HUES48 (cell line): ENCODE measurements around the gene TECPR2.
"Not testable (repeated sequence)": the region's sequence is repeated elsewhere in the genome, so short reads cannot be mapped to it uniquely, and the experiment has no call there.

Experiments used
- H3K27ac ChIP-seq: one replicate; pipeline ENCODE4 v1.7.0; 2013; ENCODE audit warnings: low read depth, low read length, inconsistent platforms
- H3K27me3 ChIP-seq: 2 replicates; pipeline ENCODE4 v1.6.1; 2013; ENCODE audit warnings: mild to moderate bottlenecking, low read length; ENCODE audit not compliant: control insufficient read depth, insufficient read depth
- H3K36me3 ChIP-seq: 2 replicates; pipeline ENCODE4 v1.6.1; 2013; ENCODE audit warnings: low read length; ENCODE audit not compliant: control insufficient read depth, insufficient read depth
- H3K4me1 ChIP-seq: 2 replicates; pipeline ENCODE4 v1.6.1; 2013; ENCODE audit warnings: mild to moderate bottlenecking, low read length; ENCODE audit not compliant: control insufficient read depth, insufficient read depth
- H3K4me3 ChIP-seq: 2 replicates; pipeline ENCODE4 v1.5.1; 2013; ENCODE audit warnings: mild to moderate bottlenecking, low read depth, low read length
- H3K9ac ChIP-seq: 2 replicates; pipeline ENCODE4 v1.6.1; 2013; ENCODE audit warnings: mild to moderate bottlenecking, low read depth, low read length, moderate library complexity
- H3K9me3 ChIP-seq: 2 replicates; pipeline ENCODE4 v1.6.1; 2013; ENCODE audit warnings: low read length; ENCODE audit not compliant: control insufficient read depth, insufficient read depth

Gene TECPR2

DNA sequence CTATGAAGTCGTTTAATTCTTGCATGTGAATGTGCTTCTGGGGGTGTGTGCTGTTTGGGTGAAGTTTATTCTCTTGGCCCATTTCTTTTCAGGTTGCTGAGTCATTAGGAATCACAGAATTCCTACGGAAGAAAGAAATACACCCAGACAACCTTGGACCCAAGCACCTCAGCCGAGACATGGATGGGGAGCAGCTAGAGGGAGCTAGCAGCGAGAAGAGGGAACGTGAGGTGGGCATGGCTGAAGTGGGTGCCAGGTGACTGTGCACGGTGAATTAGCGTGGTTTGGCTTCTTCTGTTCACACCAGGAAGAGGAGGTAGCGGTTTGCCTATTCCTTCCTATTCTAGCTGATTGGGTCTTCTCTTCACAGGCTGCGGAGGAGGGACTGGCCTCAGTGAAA is 24.0 kb upstream of the TECPR2 start:
- no peaks in the 10 kb centered on the region for H3K27me3 ChIP-seq
- H3K4me1 ChIP-seq: no peaks in the 10 kb centered on the region
- H3K9me3 ChIP-seq: no peaks in the 10 kb centered on the region
- no peak overlapping the region for H3K27ac ChIP-seq
- no peak overlapping the region for H3K9ac ChIP-seq
- H3K36me3 ChIP-seq: peaks cover 55% of the 10 kb centered on the region
- H3K4me3 ChIP-seq: no peak overlapping the region

DNA sequence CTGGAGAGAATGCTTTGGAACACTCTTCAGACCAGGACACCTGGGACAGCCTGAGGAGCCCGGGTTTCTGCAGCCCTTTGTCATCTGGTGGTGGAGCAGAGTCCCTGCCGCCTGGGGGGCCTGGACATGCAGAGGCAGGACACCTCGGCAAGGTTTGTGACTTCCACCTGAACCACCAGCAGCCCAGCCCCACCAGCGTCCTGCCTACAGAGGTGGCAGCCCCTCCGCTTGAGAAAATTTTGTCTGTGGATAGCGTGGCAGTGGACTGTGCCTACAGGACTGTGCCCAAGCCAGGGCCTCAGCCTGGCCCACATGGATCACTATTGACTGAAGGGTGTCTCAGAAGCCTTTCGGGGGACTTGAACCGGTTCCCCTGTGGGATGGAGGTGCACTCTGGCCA is 21.2 kb upstream of the TECPR2 start:
- H3K4me1 ChIP-seq: no peaks in the 10 kb centered on the region
- no peaks in the 10 kb centered on the region for H3K27me3 ChIP-seq
- no peaks in the 10 kb centered on the region for H3K9me3 ChIP-seq
- no peak overlapping the region for H3K9ac ChIP-seq
- no peak overlapping the region for H3K4me3 ChIP-seq
- H3K36me3 ChIP-seq: peaks cover 54% of the 10 kb centered on the region
- H3K27ac ChIP-seq: no peak overlapping the region

DNA sequence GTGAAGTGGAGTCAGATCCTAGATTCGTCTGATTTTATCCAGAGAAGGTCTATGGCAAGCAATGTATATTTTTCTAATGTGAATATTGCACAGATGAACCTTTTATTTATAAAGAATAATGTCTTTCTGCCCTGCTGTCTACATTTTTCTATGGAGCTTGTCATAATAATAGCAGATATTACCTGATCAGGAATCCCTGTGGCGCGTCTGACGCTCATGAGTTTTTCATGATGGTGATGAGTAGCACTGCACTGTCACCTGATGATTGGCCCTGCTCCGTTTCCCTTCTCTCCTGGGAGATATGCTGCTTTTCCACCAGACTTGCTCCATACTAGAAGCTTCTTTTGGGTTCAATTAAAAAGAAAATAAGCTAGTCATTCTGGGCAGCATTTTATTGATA is 20.5 kb upstream of the TECPR2 start:
- Histone ChIP-seq H3K36me3 (peaks cover 54% of the 10 kb centered on the region), H3K27ac (no peak overlapping the region), H3K4me3 (no peak overlapping the region), H3K9ac (no peak overlapping the region), H3K4me1 (no peaks in the 10 kb centered on the region), H3K27me3 (no peaks in the 10 kb centered on the region), H3K9me3 (no peaks in the 10 kb centered on the region)

DNA sequence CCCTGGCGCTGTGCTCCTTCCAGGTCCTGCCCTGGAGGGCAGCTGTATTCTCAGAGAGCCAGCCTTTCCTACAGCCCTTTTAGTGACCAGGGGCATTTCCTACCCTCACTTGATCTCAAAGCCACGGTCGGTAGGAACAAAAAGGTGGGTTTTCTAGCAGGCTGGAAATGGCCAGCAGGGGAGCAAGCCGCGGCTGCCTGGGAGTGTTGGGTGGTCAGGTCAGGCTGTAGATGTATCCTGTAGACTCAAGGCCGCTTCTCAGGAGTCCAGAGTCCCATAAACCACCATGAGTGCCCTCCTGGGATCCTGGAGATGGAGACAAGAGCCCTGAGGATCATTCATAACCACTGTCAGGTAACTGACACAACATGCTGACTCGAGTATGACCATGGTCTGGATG is 18.7 kb upstream of the TECPR2 start:
- no peak overlapping the region for H3K4me3 ChIP-seq
- peaks cover 56% of the 10 kb centered on the region for H3K36me3 ChIP-seq
- H3K27me3 ChIP-seq: no peaks in the 10 kb centered on the region
- H3K9ac ChIP-seq: no peak overlapping the region
- H3K27ac ChIP-seq: no peak overlapping the region
- no peaks in the 10 kb centered on the region for H3K4me1 ChIP-seq
- H3K9me3 ChIP-seq: no peaks in the 10 kb centered on the region

DNA sequence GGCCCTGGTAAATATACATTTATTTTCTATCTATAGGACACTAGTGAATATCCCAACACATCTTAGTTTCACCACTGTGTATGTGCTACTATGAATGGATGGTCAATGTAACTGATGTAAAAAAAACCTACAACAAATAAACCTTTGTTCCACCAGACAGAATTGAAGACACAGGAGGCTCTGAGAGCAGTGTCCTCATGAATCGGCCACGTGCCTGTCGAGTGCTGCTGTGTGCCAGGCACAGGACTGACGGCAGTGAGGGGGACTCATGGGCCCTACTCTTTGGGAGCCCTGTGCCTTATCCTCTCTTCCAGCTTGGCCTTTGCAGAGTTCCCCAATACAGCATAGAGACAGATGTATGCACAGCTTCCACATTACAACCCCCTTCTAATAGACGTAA is 18.3 kb upstream of the TECPR2 start:
- H3K9ac ChIP-seq: no peak overlapping the region
- no peaks in the 10 kb centered on the region for H3K27me3 ChIP-seq
- peaks cover 56% of the 10 kb centered on the region for H3K36me3 ChIP-seq
- no peak overlapping the region for H3K4me3 ChIP-seq
- H3K9me3 ChIP-seq: no peaks in the 10 kb centered on the region
- no peak overlapping the region for H3K27ac ChIP-seq
- H3K4me1 ChIP-seq: no peaks in the 10 kb centered on the region

DNA sequence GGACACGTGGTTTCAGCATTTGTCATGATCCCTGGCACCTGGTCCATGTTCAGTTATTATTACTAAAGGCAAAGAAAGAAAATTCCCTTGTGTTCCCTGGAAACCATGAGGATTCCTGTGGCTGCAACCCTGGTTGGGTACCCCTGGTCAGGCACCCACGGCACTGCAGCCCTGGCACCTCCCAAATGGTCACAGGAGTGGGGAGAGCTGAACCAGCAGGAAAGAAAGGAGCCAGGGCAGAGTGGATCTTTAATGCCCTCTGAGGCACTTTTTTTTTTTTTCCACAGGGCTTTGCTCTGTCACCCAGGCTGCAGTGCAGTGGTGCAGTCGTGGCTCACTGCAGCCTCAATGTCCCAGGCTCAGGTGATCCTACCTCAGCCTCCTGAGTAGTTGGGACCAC is 17.5 kb upstream of the TECPR2 start:
- Histone ChIP-seq H3K36me3 (peaks cover 62% of the 10 kb centered on the region), H3K9ac (no peak overlapping the region), H3K4me3 (no peak overlapping the region), H3K27me3 (no peaks in the 10 kb centered on the region), H3K27ac (no peak overlapping the region), H3K4me1 (no peaks in the 10 kb centered on the region), H3K9me3 (no peaks in the 10 kb centered on the region)

DNA sequence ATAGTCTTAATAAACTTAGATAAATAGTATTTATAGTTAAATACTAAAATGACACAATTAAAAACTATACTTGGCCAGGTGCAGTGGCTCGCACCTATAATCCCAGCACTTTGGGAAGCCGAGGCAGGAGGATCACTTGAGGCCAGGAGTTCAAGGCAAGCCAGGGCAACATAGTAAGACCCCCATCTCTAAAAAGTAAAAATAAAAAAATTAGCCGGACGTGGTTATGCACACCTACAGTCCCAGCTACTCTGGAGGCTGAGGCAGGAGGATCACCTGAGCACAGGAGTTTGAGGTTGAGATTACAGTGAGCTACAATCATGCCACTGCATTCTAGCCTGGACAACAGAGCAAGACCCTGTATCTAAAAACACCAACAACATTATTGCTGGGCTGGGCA is 16.1 kb upstream of the TECPR2 start:
- Histone ChIP-seq H3K9me3 (no peaks in the 10 kb centered on the region), H3K36me3 (peaks cover 56% of the 10 kb centered on the region), H3K27ac (no peak overlapping the region), H3K9ac (no peak overlapping the region), H3K27me3 (no peaks in the 10 kb centered on the region), H3K4me1 (no peaks in the 10 kb centered on the region), H3K4me3 (no peak overlapping the region)

DNA sequence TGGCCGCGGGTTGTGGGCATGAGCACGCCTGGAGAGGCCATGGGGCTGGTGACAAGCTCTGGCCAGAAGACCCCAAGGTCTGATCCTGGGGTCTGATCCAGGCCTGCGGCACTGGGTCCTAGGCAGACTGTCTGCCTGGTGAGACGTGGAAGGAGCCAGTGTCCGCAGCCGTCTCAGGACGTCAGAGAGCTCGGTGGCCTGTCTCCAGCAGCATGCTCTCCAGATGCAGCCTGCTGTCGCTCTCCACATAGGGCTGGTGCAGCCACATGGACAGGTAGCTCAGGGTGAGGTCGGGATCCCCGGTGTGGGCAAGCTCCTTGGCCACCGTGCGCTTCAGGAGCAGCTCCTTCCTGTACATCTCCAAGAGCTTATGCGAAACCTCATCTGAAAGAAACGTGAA is 14.4 kb upstream of the TECPR2 start:
- Histone ChIP-seq H3K4me1 (no peaks in the 10 kb centered on the region), H3K36me3 (peaks cover 54% of the 10 kb centered on the region), H3K9me3 (no peaks in the 10 kb centered on the region)

DNA sequence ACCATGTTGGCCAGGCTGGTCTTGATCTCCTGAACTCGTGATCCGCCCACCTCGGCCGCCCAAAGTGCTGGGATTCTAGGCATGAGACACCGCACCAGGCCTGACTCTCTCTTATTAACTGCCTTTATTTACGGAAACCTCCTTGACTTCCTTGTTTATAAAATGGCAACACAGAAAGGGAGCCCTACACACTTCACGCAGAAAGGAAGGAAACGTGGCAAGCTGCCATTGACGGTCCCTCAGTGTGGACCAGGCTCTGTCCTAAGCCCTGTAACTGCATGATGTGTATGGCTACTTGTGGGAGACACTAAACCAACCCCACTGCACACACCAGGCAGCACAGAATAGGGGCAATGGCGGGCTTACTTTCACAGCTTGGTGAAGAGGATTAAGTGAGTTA is 11.7 kb upstream of the TECPR2 start:
- no peaks in the 10 kb centered on the region for H3K9me3 ChIP-seq
- no peak overlapping the region for H3K27ac ChIP-seq
- no peaks in the 10 kb centered on the region for H3K4me1 ChIP-seq
- H3K9ac ChIP-seq: no peak overlapping the region
- no peak overlapping the region for H3K4me3 ChIP-seq
- peaks cover 61% of the 10 kb centered on the region for H3K36me3 ChIP-seq
- no peaks in the 10 kb centered on the region for H3K27me3 ChIP-seq

More for the DNA sequence above, 14.4 kb upstream of the TECPR2 start:
- Histone ChIP-seq H3K27me3 (no peaks in the 10 kb centered on the region), H3K9ac (no peak overlapping the region), H3K4me3 (no peak overlapping the region), H3K27ac (no peak overlapping the region)

DNA sequence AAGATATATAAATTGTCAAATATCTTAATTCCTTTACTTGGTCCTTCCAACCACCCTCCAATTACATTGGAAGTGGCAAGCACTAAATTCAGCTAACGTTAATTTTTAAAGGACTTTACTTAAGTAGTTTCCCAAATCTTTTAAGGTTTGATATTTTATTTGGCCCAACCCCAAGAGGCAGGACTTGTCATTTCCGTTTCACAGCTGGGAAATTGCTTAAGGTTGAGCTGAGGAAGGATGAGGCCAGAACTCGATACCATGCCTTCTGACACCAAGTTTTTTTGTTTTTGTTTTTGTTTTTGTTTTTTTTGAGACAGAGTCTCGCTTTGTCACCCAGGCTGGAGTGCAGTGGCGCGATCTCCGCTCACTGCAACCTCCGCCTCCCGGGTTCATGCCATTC is 11.1 kb upstream of the TECPR2 start:
- not testable (repeated sequence) for H3K27me3 ChIP-seq, H3K9me3 ChIP-seq, H3K4me1 ChIP-seq, H3K27ac ChIP-seq, H3K9ac ChIP-seq, H3K4me3 ChIP-seq
- H3K36me3 ChIP-seq: peaks cover 66% of the 10 kb centered on the region

DNA sequence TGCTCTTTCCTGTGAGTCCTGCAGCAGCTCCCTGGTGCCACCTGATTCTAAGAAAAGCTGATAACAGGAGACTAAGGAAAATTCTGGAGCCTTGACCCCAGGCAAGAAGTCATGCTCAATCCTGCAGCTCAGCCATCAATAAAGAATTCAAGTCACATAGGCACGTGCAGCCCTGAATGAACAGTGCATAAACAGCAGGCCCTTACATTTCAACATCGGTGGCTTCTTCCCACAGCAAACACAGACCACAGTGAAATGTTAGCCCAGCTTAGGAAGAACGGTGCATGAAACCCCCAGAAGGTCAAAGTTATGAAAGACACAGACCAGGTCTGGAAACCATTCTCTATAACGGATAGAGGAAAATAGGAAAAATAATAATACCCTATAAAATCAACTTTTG is 10.5 kb upstream of the TECPR2 start:
- Histone ChIP-seq H3K4me3 (no peak overlapping the region), H3K36me3 (peaks cover 64% of the 10 kb centered on the region), H3K9ac (no peak overlapping the region), H3K9me3 (no peaks in the 10 kb centered on the region), H3K27ac (no peak overlapping the region), H3K4me1 (no peaks in the 10 kb centered on the region), H3K27me3 (no peaks in the 10 kb centered on the region)

DNA sequence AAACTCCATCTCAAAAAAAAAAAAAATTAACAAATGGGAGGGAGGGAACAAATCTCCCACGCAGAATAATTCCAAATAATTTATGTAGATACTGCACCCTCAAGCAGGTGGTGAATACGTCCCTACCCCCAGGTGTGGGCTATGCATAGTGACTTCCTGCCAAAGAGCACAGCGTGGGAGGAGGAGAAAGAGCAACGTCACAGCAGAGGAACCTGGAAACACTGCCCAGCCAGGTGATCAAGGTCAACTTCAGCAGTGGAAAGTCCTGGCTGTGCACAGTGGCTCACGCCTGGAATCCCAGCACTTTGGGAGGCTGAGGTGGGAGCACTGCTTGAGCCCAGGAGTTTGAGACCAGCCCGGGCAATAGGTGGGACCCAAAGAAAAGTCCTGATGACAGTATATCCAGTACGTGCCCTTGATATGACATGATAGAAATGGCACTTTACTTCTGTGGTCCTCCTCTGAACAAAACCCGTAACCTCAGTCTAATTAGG is 9.6 kb upstream of the TECPR2 start:
- Histone ChIP-seq H3K27ac (no peak overlapping the region), H3K9ac (no peak overlapping the region), H3K27me3 (no peaks in the 10 kb centered on the region), H3K9me3 (no peaks in the 10 kb centered on the region), H3K36me3 (peaks cover 65% of the 10 kb centered on the region), H3K4me1 (no peaks in the 10 kb centered on the region), H3K4me3 (no peak overlapping the region)
